Stimulated activated naive CD4-positive, alpha-beta T cell (primary cell): Measurements from ENCODE around the gene PELI2.

Experiments used
- DNase-seq, 6 experiments: peaks; one replicate each; lab custom pipeline; 2025; lab: John Stamatoyannopoulos, UW

The PELI2 gene

DNA sequence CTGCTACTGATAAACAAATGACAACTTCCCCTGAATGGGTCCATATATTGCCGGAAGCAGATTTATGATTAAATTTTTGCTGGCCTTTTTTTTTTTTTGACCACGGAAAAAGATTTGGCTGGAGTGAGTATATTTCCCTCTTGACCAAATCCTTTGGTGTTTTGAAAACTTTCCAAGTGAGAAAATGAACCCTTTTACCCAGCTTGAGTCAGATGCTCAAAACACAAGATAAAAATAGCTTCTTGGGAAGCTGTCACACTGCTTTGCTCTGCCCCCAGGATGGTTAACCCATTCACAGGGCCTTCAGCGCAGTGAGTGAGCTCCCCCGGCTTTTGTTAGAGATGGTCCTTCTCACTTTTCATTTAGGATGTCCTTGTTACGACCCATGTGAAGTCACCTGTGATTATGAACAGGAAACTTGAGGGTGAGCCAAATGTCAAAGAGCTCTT, 224.3 kb downstream of the PELI2 start:
- no peak for DNase-seq

DNA sequence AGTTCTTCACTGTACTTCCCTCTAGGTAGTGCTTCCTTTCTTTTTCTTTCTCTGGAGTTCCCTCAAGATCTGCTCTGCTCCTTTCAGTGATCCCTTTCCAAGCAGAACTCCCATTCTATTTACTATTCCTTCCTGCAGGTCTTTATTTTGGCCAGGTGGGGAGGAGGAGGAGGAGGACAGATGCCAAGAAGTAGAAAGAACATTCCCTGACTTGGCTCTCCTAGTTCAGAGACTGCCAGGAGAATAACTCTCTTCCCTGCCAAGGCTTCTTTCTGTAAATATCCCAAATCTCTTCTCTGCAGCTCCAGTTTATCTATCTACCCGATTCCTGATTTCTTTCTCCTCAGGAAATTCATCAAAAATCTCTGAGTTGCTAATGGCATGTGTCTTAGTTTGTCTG, 231.7 kb downstream of the PELI2 start:
- DNase-seq, result no peak
